ENCODE results near the gene SCML1.

Gene SCML1, protein sequence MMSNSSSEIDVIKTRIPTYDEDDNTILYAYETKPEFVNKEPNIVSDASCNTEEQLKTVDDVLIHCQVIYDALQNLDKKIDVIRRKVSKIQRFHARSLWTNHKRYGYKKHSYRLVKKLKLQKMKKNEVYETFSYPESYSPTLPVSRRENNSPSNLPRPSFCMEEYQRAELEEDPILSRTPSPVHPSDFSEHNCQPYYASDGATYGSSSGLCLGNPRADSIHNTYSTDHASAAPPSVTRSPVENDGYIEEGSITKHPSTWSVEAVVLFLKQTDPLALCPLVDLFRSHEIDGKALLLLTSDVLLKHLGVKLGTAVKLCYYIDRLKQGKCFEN

DNA sequence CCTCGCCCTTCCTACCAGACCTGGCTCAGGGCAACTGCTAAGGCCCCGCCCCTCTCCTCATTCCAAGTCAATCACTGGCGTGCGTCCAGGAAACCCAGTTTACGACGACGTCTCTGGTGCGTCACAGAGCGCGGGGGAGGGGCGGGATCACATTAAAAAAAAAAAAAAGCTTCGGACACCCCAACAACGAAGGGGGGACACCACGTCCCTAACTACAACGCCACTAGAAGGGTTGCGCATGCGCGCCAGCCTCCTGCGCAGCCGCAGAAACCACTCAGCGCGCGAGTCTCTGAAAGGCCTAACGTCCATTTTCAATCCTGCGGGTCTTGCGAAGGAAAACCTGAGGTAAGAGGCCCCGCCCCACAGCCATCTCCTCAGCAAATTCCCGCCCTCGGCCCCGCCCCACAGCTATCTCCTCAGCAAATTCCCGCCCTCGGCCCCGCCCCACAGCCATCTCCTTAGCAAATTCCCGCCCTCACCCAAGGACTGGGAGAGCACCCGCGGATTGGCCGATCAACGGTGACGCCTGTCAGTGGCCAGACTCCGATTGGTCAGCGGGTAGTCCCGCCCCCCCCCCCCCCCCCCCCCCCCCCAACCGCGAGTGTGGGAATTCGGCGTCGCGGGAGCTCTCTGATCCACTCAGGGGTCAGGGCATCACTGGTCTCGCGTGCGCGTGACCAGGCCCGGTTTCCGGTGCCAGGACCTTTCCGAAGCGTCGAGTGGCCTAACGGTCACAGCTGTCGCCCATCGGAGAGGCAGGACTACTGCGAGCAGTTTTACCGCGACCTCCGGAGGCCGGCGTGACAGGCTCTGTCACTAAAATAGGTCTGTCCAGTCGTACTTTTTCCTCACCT is at the start of gene SCML1:
SCML1 (plus strand) TSS at position 638 of the 854 bp plus-strand sequence. CDS start 6,694 bp downstream, outside the sequence.
- Histone ChIP-seq H3K36me3 (ENCODE audit: insufficient read depth, low read length) (no peaks in the 10 kb centered on the region), H3K4me3 (ENCODE audit: low read depth, low read length) (peak within 1 kb of the TSS; percentile 97), H3K27ac (ENCODE audit: low read depth, low read length) (peak within 1 kb of the TSS; percentile 87), H3K4me1 (ENCODE audit: control insufficient read depth, insufficient read depth, low read length, unreplicated experiment) (peaks cover 15% of the 10 kb centered on the region), H3K79me2 (ENCODE audit: control insufficient read depth, insufficient read depth, low read length, unreplicated experiment) (peaks cover 43% of the 10 kb centered on the region), H2AFZ (ENCODE audit: low read length, unreplicated experiment) (peak within 1 kb of the TSS; percentile 75), H3K27me3 (ENCODE audit: insufficient read depth, low read length) (no peaks in the 10 kb centered on the region)

DNA sequence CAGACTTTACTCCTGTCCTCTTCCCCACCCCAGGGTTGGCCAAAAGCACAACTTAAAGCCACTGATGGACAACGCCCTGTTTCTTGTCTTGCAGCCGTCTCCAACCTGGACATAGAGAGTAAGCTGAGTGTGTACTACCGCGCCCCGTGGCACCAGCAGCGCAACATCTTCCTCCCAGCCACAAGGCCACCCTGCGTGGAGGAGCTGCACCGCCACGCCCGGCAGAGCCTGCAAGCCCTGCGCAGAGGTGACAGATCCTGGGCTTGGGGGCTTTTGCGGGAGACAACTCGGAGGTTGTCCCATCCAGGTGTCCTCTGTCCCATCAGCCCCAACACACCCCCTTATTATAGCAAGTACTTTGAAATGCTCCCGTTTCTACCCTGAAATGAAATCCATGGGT is 49.6 kb upstream of the SCML1 start:
- Histone ChIP-seq H3K27me3 (ENCODE audit: insufficient read depth, low read length) (no peaks in the 10 kb centered on the region), H3K27ac (ENCODE audit: low read depth, low read length) (no peak overlapping the region), H3K4me3 (ENCODE audit: low read depth, low read length) (no peak overlapping the region), H2AFZ (ENCODE audit: low read length, unreplicated experiment) (no peak overlapping the region), H3K36me3 (ENCODE audit: insufficient read depth, low read length) (no peaks in the 10 kb centered on the region), H3K4me1 (ENCODE audit: control insufficient read depth, insufficient read depth, low read length, unreplicated experiment) (no peaks in the 10 kb centered on the region), H3K79me2 (ENCODE audit: control insufficient read depth, insufficient read depth, low read length, unreplicated experiment) (no peaks in the 10 kb centered on the region)

DNA sequence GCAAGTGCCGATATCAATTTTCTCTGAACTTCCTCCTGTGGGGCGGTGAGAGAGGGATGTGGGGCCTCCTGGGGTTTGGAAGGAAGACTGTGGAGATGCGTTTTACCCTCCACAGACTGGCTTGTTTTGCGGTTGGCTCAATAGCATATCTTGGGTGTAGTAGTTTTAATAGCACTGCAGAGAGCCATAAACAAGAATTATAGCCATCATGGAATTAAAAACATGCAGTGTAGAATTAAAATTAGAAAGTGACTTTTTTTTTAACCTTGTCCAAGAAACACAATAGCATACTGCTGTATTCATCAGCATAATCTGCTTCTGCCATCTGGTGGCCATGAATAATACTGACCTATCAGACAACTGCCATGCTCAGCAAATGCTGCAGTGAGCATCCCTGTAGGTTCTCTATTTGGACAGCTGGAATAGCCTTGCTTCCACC is 47.3 kb upstream of the SCML1 start:
- H3K36me3 ChIP-seq (ENCODE audit: insufficient read depth, low read length), result no peaks in the 10 kb centered on the region
- no peaks in the 10 kb centered on the region for H3K4me1 ChIP-seq (ENCODE audit: control insufficient read depth, insufficient read depth, low read length, unreplicated experiment)
- no peaks in the 10 kb centered on the region for H3K27me3 ChIP-seq (ENCODE audit: insufficient read depth, low read length)
- no peaks in the 10 kb centered on the region for H3K79me2 ChIP-seq (ENCODE audit: control insufficient read depth, insufficient read depth, low read length, unreplicated experiment)
- no peak overlapping the region for H2AFZ ChIP-seq (ENCODE audit: low read length, unreplicated experiment)
- no peak overlapping the region for H3K27ac ChIP-seq (ENCODE audit: low read depth, low read length)
- H3K4me3 ChIP-seq (ENCODE audit: low read depth, low read length), result no peak overlapping the region

DNA sequence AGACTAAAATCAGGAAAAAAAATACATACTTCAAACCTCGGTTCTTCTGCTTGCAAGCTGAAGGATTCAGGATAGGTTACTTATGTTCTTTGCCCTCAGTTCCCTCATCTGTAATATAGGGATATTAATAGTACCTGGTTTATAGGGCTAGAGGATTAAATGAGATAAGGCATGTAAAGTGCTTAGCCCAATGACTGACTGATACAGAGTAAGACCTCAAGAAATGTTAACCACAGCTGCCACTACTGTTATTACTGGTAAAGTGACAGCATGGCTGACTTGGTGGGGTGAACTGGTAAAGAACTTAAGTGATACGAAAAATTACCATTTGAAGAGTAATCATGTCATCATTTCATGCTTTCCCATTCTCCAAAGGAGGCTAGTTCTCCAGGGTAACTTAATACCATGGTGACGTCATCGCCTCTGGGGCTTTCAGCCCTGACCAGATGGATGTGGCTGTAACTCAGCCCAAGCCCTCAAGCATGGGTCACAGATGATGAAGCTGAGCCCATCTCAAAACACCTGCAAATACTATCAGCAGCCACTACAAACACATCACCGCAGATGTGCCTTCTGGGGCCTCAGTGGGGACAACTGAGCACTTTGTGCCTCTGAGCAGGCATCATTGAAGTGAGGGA is 44.5 kb upstream of the SCML1 start:
- no peak overlapping the region for H2AFZ ChIP-seq (ENCODE audit: low read length, unreplicated experiment)
- no peak overlapping the region for H3K27ac ChIP-seq (ENCODE audit: low read depth, low read length)
- no peak overlapping the region for H3K4me3 ChIP-seq (ENCODE audit: low read depth, low read length)
- no peaks in the 10 kb centered on the region for H3K4me1 ChIP-seq (ENCODE audit: control insufficient read depth, insufficient read depth, low read length, unreplicated experiment)
- H3K27me3 ChIP-seq (ENCODE audit: insufficient read depth, low read length), result no peaks in the 10 kb centered on the region
- no peaks in the 10 kb centered on the region for H3K36me3 ChIP-seq (ENCODE audit: insufficient read depth, low read length)
- H3K79me2 ChIP-seq (ENCODE audit: control insufficient read depth, insufficient read depth, low read length, unreplicated experiment), result no peaks in the 10 kb centered on the region

DNA sequence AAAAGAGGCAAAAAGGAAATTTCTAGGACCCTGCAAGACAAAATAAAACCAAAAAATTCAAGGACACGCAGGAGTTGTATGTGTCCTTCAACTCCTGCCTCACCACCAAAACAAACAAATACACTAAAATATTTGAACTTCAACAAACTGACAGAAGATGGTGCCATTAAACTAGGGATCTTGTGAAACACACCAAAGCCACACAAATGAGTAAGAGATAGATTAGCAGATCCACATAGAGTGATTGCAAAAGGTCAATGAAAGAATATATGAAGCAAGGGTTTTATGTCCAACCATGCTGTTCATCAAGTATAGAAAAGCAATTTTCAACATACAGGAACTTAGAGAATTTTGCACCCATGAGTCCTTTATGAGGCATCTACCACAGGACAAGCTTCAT is 40.1 kb upstream of the SCML1 start:
- Histone ChIP-seq H3K79me2 (ENCODE audit: control insufficient read depth, insufficient read depth, low read length, unreplicated experiment) (no peaks in the 10 kb centered on the region), H3K27ac (ENCODE audit: low read depth, low read length) (no peak overlapping the region), H3K36me3 (ENCODE audit: insufficient read depth, low read length) (no peaks in the 10 kb centered on the region), H3K4me3 (ENCODE audit: low read depth, low read length) (no peak overlapping the region), H3K4me1 (ENCODE audit: control insufficient read depth, insufficient read depth, low read length, unreplicated experiment) (no peaks in the 10 kb centered on the region), H3K27me3 (ENCODE audit: insufficient read depth, low read length) (no peaks in the 10 kb centered on the region), H2AFZ (ENCODE audit: low read length, unreplicated experiment) (no peak overlapping the region)

DNA sequence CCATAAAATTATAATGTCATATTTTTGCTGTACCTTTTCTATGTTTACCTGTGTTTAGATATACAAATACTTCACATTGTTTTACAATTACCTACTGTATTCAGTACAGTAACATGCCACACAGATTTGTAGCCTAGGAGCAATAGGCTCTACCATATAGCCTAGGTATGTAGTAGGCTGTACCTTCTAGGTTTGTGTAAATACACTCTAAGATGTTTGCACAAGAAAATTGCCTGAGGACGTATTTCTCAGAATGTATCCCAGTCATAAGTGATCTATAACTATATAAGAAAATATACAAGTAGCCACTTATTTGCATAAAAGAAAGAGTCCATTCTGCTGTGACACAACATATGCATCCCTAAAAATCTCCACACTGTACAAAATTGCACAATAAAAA is 36.3 kb upstream of the SCML1 start:
- Histone ChIP-seq H3K36me3 (ENCODE audit: insufficient read depth, low read length) (no peaks in the 10 kb centered on the region), H2AFZ (ENCODE audit: low read length, unreplicated experiment) (no peak overlapping the region), H3K27ac (ENCODE audit: low read depth, low read length) (no peak overlapping the region), H3K79me2 (ENCODE audit: control insufficient read depth, insufficient read depth, low read length, unreplicated experiment) (no peaks in the 10 kb centered on the region), H3K27me3 (ENCODE audit: insufficient read depth, low read length) (no peaks in the 10 kb centered on the region), H3K4me3 (ENCODE audit: low read depth, low read length) (no peak overlapping the region), H3K4me1 (ENCODE audit: control insufficient read depth, insufficient read depth, low read length, unreplicated experiment) (no peaks in the 10 kb centered on the region)

DNA sequence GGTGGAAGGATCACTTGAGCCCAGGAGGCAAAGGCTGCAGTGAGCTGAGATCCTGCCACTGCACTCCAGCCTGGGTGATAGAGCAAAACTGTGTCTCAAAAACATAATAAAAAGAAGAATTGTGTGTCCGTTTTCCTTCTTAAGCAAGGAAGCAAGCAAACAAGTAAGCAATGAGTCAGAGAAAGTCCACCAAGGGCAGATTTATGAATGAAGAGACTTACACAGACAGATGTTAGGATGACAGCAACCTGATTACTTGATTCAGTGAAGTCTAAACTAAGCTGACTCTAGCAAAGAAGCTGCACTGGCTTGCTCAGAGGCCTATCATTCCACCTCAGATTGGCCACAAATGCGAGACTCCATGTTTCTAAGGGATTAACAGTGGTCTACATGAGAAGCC is 34.1 kb upstream of the SCML1 start:
- Histone ChIP-seq H3K79me2 (ENCODE audit: control insufficient read depth, insufficient read depth, low read length, unreplicated experiment) (no peaks in the 10 kb centered on the region), H3K27me3 (ENCODE audit: insufficient read depth, low read length) (no peaks in the 10 kb centered on the region), H3K36me3 (ENCODE audit: insufficient read depth, low read length) (no peaks in the 10 kb centered on the region), H3K4me1 (ENCODE audit: control insufficient read depth, insufficient read depth, low read length, unreplicated experiment) (peaks cover 13% of the 10 kb centered on the region), H3K27ac (ENCODE audit: low read depth, low read length) (no peak overlapping the region), H2AFZ (ENCODE audit: low read length, unreplicated experiment) (no peak overlapping the region), H3K4me3 (ENCODE audit: low read depth, low read length) (no peak overlapping the region)

DNA sequence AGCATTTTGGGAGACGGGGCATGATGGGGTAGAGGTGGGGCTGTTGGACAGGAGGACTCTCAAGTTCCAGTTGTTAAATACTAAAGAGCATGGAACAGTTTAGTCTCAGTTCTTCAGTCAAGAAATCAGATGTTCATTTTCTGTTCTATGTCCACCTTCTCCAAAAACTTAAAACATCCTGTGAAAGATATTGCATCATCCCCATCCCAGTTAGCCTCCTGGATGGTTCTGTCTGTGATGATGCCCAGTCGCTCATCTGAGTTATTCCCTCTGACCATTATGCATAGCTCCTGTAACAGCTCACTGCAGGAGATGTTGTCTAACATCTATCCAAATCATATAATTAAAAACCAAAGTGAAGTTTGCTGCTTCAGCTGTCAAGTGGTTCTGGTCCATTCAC is 32.1 kb upstream of the SCML1 start:
- no peak overlapping the region for H3K4me3 ChIP-seq (ENCODE audit: low read depth, low read length)
- no peaks in the 10 kb centered on the region for H3K36me3 ChIP-seq (ENCODE audit: insufficient read depth, low read length)
- no peaks in the 10 kb centered on the region for H3K79me2 ChIP-seq (ENCODE audit: control insufficient read depth, insufficient read depth, low read length, unreplicated experiment)
- no peak overlapping the region for H3K27ac ChIP-seq (ENCODE audit: low read depth, low read length)
- no peak overlapping the region for H2AFZ ChIP-seq (ENCODE audit: low read length, unreplicated experiment)
- H3K27me3 ChIP-seq (ENCODE audit: insufficient read depth, low read length), result no peaks in the 10 kb centered on the region
- peaks cover 13% of the 10 kb centered on the region for H3K4me1 ChIP-seq (ENCODE audit: control insufficient read depth, insufficient read depth, low read length, unreplicated experiment)

DNA sequence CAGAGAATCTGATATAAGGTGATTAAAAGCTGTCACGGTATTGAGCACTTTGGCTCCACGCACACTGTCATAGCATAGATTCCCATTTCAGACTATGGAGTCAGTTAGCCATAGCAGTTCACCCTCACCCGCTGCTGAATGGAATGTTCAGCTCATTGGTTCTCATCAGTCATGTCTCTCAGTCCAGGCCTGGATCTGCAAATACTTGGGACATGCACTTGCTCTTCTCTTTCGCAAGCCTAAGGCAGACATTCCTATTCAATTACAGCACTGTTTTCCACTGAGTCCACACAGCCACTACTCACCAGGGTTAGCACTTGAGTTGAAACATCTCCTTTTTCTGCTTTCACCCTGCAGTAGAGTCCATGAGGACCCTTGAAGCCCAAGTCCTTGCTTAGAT is 30.6 kb upstream of the SCML1 start:
- Histone ChIP-seq H3K4me1 (ENCODE audit: control insufficient read depth, insufficient read depth, low read length, unreplicated experiment) (peaks cover 13% of the 10 kb centered on the region), H3K79me2 (ENCODE audit: control insufficient read depth, insufficient read depth, low read length, unreplicated experiment) (no peaks in the 10 kb centered on the region), H3K36me3 (ENCODE audit: insufficient read depth, low read length) (no peaks in the 10 kb centered on the region), H3K27ac (ENCODE audit: low read depth, low read length) (no peak overlapping the region), H2AFZ (ENCODE audit: low read length, unreplicated experiment) (no peak overlapping the region), H3K27me3 (ENCODE audit: insufficient read depth, low read length) (no peaks in the 10 kb centered on the region), H3K4me3 (ENCODE audit: low read depth, low read length) (no peak overlapping the region)

DNA sequence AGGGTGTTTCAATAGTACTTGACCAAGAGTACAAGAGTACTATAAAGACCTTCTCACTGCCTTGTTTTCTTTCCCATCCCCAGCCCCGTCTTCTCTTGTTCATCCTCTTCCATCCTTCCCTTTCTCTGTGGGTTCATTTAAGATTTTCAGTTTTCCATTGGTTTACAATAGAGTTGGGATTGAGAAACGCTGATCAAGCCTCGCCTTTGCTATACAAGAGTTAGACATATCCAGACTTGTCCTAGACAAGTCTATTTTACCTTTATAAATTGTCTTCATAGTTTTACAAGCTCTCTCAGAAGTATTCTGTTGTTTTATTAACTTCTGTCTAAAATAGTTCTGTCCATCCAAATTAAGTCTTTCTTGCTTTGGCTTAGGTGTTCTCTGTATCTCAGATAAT is 29.6 kb upstream of the SCML1 start:
- no peaks in the 10 kb centered on the region for H3K36me3 ChIP-seq (ENCODE audit: insufficient read depth, low read length)
- no peaks in the 10 kb centered on the region for H3K27me3 ChIP-seq (ENCODE audit: insufficient read depth, low read length)
- H3K79me2 ChIP-seq (ENCODE audit: control insufficient read depth, insufficient read depth, low read length, unreplicated experiment), result no peaks in the 10 kb centered on the region
- no peak overlapping the region for H3K4me3 ChIP-seq (ENCODE audit: low read depth, low read length)
- H3K4me1 ChIP-seq (ENCODE audit: control insufficient read depth, insufficient read depth, low read length, unreplicated experiment), result peaks cover 13% of the 10 kb centered on the region
- no peak overlapping the region for H3K27ac ChIP-seq (ENCODE audit: low read depth, low read length)
- H2AFZ ChIP-seq (ENCODE audit: low read length, unreplicated experiment), result no peak overlapping the region

Data from ACC112 (cell line).